Measurements from ENCODE around the gene FAM210A. TPM values are rescaled to one million over a fixed set of nuclear protein-coding genes. Genes with fewer than 3 reads are reported as not detected.

The FAM210A gene
- total RNA-seq, 1 experiment from 2014 or later, result 17.1 TPM

- Mint-ChIP-seq H3K4me3 (ENCODE audit: unreplicated experiment) (no peak overlapping the region), H3K4me1 (ENCODE audit: low read depth, unreplicated experiment) (no peaks in the 10 kb centered on the region), H3K9me3 (ENCODE audit: unreplicated experiment) (no peaks in the 10 kb centered on the region), H3K27me3 (ENCODE audit: insufficient read depth, unreplicated experiment) (peaks cover 6% of the 10 kb centered on the region), H3K36me3 (ENCODE audit: insufficient read depth, unreplicated experiment) (no peaks in the 10 kb centered on the region), H3K27ac (ENCODE audit: unreplicated experiment) (no peak overlapping the region)
- ChIA-PET POLR2A (no interaction called here), CTCF (no interaction called here)
- peaks cover 14% of the 10 kb centered on the region for H3K9me3 ChIP-seq
- intact Hi-C loops (cut with micrococcal nuclease; ENCODE audit: unreplicated experiment), result loop anchor here (1.0 to 10.0 kb wide), 5 partner anchors 72 to 517 kb away; no protein-coding TSS in a partner anchor
- no peak overlapping the region for H3K4me3 ChIP-seq (ENCODE audit: low read depth, low read length)
- no peaks in the 10 kb centered on the region for H3K27me3 ChIP-seq (replicated peaks; ENCODE audit: control insufficient read depth, insufficient read depth, low read length)
- no peaks in the 10 kb centered on the region for H3K4me1 ChIP-seq
- peak; percentile 62 to 67 for DNase-seq
- peak; percentile 82 to 84 for TF ChIP-seq CTCF (IDR thresholded peaks at IDR 0.05; ENCODE audit: insufficient read depth in 1 of 2, low read depth in 1 of 2, low read length in 1 of 2, severe bottlenecking in 1 of 2, unreplicated experiment in 1 of 2)
- no TSS peak for BruUV-seq (replicated peaks)
- H3K36me3 ChIP-seq (ENCODE audit: control insufficient read depth, insufficient read depth, low read length), result no peaks in the 10 kb centered on the region
These were observed 96.3 kb downstream of the FAM210A start for GRCh38 chr18:13629841-13630715.

GRCh38 chr18:13628211-13628610 lies 98.1 kb downstream of the FAM210A start:
- DNase-seq, result no peak
- CTCF ChIA-PET, result no interaction called here
- Histone ChIP-seq H3K27me3 (replicated peaks; ENCODE audit: control insufficient read depth, insufficient read depth, low read length) (no peaks in the 10 kb centered on the region), H3K4me3 (ENCODE audit: low read depth, low read length) (no peak overlapping the region), H3K36me3 (ENCODE audit: control insufficient read depth, insufficient read depth, low read length) (no peaks in the 10 kb centered on the region), H3K9me3 (peaks cover 6% of the 10 kb centered on the region; the same call in 1 of the 2 replicates), H3K4me1 (no peaks in the 10 kb centered on the region)
- intact Hi-C loops (cut with micrococcal nuclease; ENCODE audit: unreplicated experiment), result loop anchor here (10.0 kb wide), 1 partner anchor 177 kb away; no protein-coding TSS in a partner anchor
- H3K9me3 Mint-ChIP-seq (ENCODE audit: unreplicated experiment), result no peaks in the 10 kb centered on the region
- peaks cover 2% of the 10 kb centered on the region for H3K27me3 Mint-ChIP-seq (ENCODE audit: insufficient read depth, unreplicated experiment)
- POLR2A ChIA-PET, result no interaction called here
- no TSS peak for BruUV-seq (replicated peaks)
- H3K27ac Mint-ChIP-seq (ENCODE audit: unreplicated experiment), result no peak overlapping the region
- H3K4me1 Mint-ChIP-seq (ENCODE audit: low read depth, unreplicated experiment), result no peaks in the 10 kb centered on the region
- no peak overlapping the region for H3K4me3 Mint-ChIP-seq (ENCODE audit: unreplicated experiment)
- TF ChIP-seq CTCF (IDR thresholded peaks at IDR 0.05; ENCODE audit: insufficient read depth in 1 of 2, low read depth in 1 of 2, low read length in 1 of 2, severe bottlenecking in 1 of 2, unreplicated experiment in 1 of 2), result no peak
- H3K36me3 Mint-ChIP-seq (ENCODE audit: insufficient read depth, unreplicated experiment), result no peaks in the 10 kb centered on the region

GRCh38 chr18:13627639-13628038 lies 98.7 kb downstream of the FAM210A start:
- TF ChIP-seq CTCF (IDR thresholded peaks at IDR 0.05; ENCODE audit: insufficient read depth in 1 of 2, low read depth in 1 of 2, low read length in 1 of 2, severe bottlenecking in 1 of 2, unreplicated experiment in 1 of 2), result no peak
- CTCF ChIA-PET, result no interaction called here
- Histone ChIP-seq H3K27me3 (replicated peaks; ENCODE audit: control insufficient read depth, insufficient read depth, low read length) (no peaks in the 10 kb centered on the region), H3K4me1 (no peaks in the 10 kb centered on the region), H3K36me3 (ENCODE audit: control insufficient read depth, insufficient read depth, low read length) (no peaks in the 10 kb centered on the region), H3K4me3 (ENCODE audit: low read depth, low read length) (no peak overlapping the region), H3K9me3 (peaks cover 5% of the 10 kb centered on the region; the same call in 1 of the 2 replicates)
- no peak for DNase-seq
- no peaks in the 10 kb centered on the region for H3K9me3 Mint-ChIP-seq (ENCODE audit: unreplicated experiment)
- H3K4me3 Mint-ChIP-seq (ENCODE audit: unreplicated experiment), result no peak overlapping the region
- no peaks in the 10 kb centered on the region for H3K4me1 Mint-ChIP-seq (ENCODE audit: low read depth, unreplicated experiment)
- peaks cover 6% of the 10 kb centered on the region for H3K27me3 Mint-ChIP-seq (ENCODE audit: insufficient read depth, unreplicated experiment)
- intact Hi-C loops (cut with micrococcal nuclease; ENCODE audit: unreplicated experiment), result loop anchor here (10.0 kb wide), 1 partner anchor 177 kb away; no protein-coding TSS in a partner anchor
- no TSS peak for BruUV-seq (replicated peaks)
- no peaks in the 10 kb centered on the region for H3K36me3 Mint-ChIP-seq (ENCODE audit: insufficient read depth, unreplicated experiment)
- POLR2A ChIA-PET, result no interaction called here
- H3K27ac Mint-ChIP-seq (ENCODE audit: unreplicated experiment), result no peak overlapping the region

All from Caco-2 (cell line).